SK-N-SH treated with all-trans-retinoic acid at 6 μM for 48 hours (cell line): ENCODE results near the gene CIZ1.

Experiments used
- ATAC-seq: fragments of 200-7000 bp; cut with Tn5 transposase; 3 replicates; pipeline ENCODE4 v1.9.1; 2020; ENCODE audit warnings: mild to moderate bottlenecking, moderate library complexity
- ARNTL ChIP-seq: fragments of 450-650 bp; formaldehyde crosslinking; IDR thresholded peaks from 2 replicates; pipeline ENCODE4 v1.5.0; 2020; ENCODE audit warnings: low read depth, mild to moderate bottlenecking, moderate library complexity, borderline replicate concordance
- BACH2 ChIP-seq: fragments of 250-450 bp; sonication (Bioruptor Pico); IDR thresholded peaks from 2 replicates; pipeline ENCODE4 v1.9.0; 2021; ENCODE audit warnings: mild to moderate bottlenecking, borderline replicate concordance
- CSDC2 ChIP-seq: fragments of 250-450 bp; sonication (Bioruptor Pico); IDR thresholded peaks from 2 replicates; pipeline ENCODE4 v1.5.0; 2020; ENCODE audit warnings: mild to moderate bottlenecking, moderate library complexity
- ESRRG ChIP-seq: fragments of 250-450 bp; sonication (Bioruptor Pico); IDR thresholded peaks from 2 replicates; pipeline ENCODE4 v1.6.1; 2021; ENCODE audit warnings: mild to moderate bottlenecking
- ISL1 ChIP-seq: fragments of 250-450 bp; sonication (Bioruptor Pico); IDR thresholded peaks from 2 replicates; pipeline ENCODE4 v2.1.2; 2022; ENCODE audit warnings: mild to moderate bottlenecking, moderate library complexity
- RARB ChIP-seq: fragments of 250-450 bp; sonication (Bioruptor Pico); IDR thresholded peaks from 2 replicates; pipeline ENCODE4 v1.8.0; 2021; ENCODE audit warnings: mild to moderate bottlenecking, moderate library complexity
- TCF4 ChIP-seq: fragments of 250-450 bp; sonication (Bioruptor Pico); IDR thresholded peaks from 2 replicates; pipeline ENCODE4 v1.8.0; 2021; ENCODE audit warnings: mild to moderate bottlenecking, moderate library complexity, borderline replicate concordance
- TOX ChIP-seq: fragments of 250-450 bp; sonication (Bioruptor Pico); IDR thresholded peaks from 2 replicates; pipeline ENCODE4 v1.8.0; 2021; ENCODE audit warnings: mild to moderate bottlenecking, moderate library complexity, borderline replicate concordance
- ZC3H10 ChIP-seq: fragments of 250-450 bp; sonication (Bioruptor Pico); IDR thresholded peaks from 2 replicates; pipeline ENCODE4 v1.5.1; 2021; ENCODE audit warnings: mild to moderate bottlenecking, moderate library complexity
- ZFP3 ChIP-seq: fragments of 250-450 bp; sonication (Bioruptor Pico); IDR thresholded peaks from 2 replicates; pipeline ENCODE4 v1.5.0; 2020; ENCODE audit warnings: mild to moderate bottlenecking, moderate library complexity
- ZFP30 ChIP-seq: fragments of 450-650 bp; formaldehyde crosslinking; IDR thresholded peaks from 2 replicates; pipeline ENCODE4 v1.5.0; 2022; ENCODE audit warnings: mild to moderate bottlenecking, moderate library complexity
- ZNF565 ChIP-seq: fragments of 450-650 bp; formaldehyde crosslinking; conservative IDR thresholded peaks from 2 replicates; pipeline ENCODE4 v1.5.0; 2020; ENCODE audit warnings: low read depth, mild to moderate bottlenecking, moderate library complexity
- ZNF8 ChIP-seq: fragments of 450-650 bp; formaldehyde crosslinking; IDR thresholded peaks from 2 replicates; pipeline ENCODE4 v1.5.0; 2020; ENCODE audit warnings: mild to moderate bottlenecking, moderate library complexity
- TF ChIP-seq, protein P1 (sequence below): fragments of 250-450 bp; sonication (Bioruptor Pico); IDR thresholded peaks from 2 replicates; pipeline ENCODE4 v1.5.0; 2020; ENCODE audit warnings: mild to moderate bottlenecking, moderate library complexity
- TF ChIP-seq, protein P2 (sequence below): fragments of 250-450 bp; sonication (Bioruptor Pico); IDR thresholded peaks from 2 replicates; pipeline ENCODE4 v1.8.0; 2021; ENCODE audit warnings: low read depth, mild to moderate bottlenecking, moderate library complexity, borderline replicate concordance
- TF ChIP-seq, protein P3 (sequence below): fragments of 250-450 bp; sonication (Bioruptor Pico); IDR thresholded peaks from 2 replicates; pipeline ENCODE4 v1.5.1; 2021; ENCODE audit warnings: mild to moderate bottlenecking, moderate library complexity
- TF ChIP-seq, protein P4 (sequence below): fragments of 250-450 bp; sonication (Bioruptor Pico); IDR thresholded peaks from 2 replicates; pipeline ENCODE4 v1.5.1; 2020; ENCODE audit warnings: low read depth, mild to moderate bottlenecking, moderate library complexity
- TF ChIP-seq, protein P5 (sequence below): fragments of 250-450 bp; sonication (Bioruptor Pico); IDR thresholded peaks from 2 replicates; pipeline ENCODE4 v1.8.0; 2020; ENCODE audit warnings: mild to moderate bottlenecking, moderate library complexity, borderline replicate concordance

CIZ1 gene

DNA sequence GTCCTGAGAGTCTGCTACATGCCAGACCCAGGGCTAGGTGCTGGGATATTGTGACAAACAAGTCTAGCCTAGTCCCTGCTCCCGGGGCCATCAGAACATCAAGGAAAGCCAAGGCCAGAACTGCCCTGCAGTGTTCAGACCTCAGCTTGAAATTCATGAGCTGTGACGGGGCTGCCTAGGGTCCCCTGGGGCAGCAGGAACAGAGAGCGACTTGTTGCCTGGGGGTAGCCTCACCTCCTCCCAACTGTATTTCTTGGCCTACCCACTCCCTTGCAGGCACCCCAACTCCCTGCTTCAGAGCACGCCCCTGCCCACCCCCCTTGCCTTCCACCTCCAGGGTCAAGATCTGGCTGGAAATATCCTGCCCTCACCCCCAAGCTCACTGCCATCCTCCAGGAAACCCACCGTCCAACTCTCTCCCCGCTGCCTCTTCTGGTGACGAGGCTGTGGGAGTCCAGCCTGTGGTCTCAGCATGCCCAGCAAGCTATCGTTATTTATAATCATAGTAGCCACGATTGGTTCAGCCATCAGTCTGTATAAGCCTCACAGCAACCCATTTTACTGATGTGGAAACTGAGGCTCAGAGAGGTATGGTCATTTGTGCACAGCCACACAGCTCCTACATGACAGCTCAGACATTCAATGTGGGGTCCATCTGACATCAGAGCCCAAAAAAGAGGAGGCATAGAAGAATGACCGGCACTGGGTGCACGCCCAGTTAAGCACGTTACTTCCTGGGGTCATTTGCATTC lies 22.6 kb upstream of the CIZ1 start:
- TF ChIP-seq, protein P1, sequence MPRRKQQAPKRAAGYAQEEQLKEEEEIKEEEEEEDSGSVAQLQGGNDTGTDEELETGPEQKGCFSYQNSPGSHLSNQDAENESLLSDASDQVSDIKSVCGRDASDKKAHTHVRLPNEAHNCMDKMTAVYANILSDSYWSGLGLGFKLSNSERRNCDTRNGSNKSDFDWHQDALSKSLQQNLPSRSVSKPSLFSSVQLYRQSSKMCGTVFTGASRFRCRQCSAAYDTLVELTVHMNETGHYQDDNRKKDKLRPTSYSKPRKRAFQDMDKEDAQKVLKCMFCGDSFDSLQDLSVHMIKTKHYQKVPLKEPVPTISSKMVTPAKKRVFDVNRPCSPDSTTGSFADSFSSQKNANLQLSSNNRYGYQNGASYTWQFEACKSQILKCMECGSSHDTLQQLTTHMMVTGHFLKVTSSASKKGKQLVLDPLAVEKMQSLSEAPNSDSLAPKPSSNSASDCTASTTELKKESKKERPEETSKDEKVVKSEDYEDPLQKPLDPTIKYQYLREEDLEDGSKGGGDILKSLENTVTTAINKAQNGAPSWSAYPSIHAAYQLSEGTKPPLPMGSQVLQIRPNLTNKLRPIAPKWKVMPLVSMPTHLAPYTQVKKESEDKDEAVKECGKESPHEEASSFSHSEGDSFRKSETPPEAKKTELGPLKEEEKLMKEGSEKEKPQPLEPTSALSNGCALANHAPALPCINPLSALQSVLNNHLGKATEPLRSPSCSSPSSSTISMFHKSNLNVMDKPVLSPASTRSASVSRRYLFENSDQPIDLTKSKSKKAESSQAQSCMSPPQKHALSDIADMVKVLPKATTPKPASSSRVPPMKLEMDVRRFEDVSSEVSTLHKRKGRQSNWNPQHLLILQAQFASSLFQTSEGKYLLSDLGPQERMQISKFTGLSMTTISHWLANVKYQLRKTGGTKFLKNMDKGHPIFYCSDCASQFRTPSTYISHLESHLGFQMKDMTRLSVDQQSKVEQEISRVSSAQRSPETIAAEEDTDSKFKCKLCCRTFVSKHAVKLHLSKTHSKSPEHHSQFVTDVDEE (CRISPR knock-in tag), result no peak
- TF ChIP-seq ZC3H10 (CRISPR knock-in tag) (no peak), ARNTL (CRISPR knock-in tag) (no peak), ZNF8 (CRISPR knock-in tag) (no peak), RARB (CRISPR knock-in tag) (no peak), ISL1 (CRISPR knock-in tag) (no peak), ZFP30 (no peak), ESRRG (CRISPR knock-in tag) (no peak), TCF4 (CRISPR knock-in tag) (no peak), BACH2 (CRISPR knock-in tag) (no peak), CSDC2 (CRISPR knock-in tag) (no peak), ZNF565 (CRISPR knock-in tag) (no peak), TOX (CRISPR knock-in tag) (no peak)
- TF ChIP-seq, protein P2, sequence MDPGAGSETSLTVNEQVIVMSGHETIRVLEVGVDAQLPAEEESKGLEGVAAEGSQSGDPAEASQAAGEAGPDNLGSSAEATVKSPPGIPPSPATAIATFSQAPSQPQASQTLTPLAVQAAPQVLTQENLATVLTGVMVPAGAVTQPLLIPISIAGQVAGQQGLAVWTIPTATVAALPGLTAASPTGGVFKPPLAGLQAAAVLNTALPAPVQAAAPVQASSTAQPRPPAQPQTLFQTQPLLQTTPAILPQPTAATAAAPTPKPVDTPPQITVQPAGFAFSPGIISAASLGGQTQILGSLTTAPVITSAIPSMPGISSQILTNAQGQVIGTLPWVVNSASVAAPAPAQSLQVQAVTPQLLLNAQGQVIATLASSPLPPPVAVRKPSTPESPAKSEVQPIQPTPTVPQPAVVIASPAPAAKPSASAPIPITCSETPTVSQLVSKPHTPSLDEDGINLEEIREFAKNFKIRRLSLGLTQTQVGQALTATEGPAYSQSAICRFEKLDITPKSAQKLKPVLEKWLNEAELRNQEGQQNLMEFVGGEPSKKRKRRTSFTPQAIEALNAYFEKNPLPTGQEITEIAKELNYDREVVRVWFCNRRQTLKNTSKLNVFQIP (CRISPR knock-in tag), result no peak
- TF ChIP-seq, protein P3, sequence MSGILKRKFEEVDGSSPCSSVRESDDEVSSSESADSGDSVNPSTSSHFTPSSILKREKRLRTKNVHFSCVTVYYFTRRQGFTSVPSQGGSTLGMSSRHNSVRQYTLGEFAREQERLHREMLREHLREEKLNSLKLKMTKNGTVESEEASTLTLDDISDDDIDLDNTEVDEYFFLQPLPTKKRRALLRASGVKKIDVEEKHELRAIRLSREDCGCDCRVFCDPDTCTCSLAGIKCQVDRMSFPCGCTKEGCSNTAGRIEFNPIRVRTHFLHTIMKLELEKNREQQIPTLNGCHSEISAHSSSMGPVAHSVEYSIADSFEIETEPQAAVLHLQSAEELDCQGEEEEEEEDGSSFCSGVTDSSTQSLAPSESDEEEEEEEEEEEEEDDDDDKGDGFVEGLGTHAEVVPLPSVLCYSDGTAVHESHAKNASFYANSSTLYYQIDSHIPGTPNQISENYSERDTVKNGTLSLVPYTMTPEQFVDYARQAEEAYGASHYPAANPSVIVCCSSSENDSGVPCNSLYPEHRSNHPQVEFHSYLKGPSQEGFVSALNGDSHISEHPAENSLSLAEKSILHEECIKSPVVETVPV (CRISPR knock-in tag), result no peak
- TF ChIP-seq, protein P4, sequence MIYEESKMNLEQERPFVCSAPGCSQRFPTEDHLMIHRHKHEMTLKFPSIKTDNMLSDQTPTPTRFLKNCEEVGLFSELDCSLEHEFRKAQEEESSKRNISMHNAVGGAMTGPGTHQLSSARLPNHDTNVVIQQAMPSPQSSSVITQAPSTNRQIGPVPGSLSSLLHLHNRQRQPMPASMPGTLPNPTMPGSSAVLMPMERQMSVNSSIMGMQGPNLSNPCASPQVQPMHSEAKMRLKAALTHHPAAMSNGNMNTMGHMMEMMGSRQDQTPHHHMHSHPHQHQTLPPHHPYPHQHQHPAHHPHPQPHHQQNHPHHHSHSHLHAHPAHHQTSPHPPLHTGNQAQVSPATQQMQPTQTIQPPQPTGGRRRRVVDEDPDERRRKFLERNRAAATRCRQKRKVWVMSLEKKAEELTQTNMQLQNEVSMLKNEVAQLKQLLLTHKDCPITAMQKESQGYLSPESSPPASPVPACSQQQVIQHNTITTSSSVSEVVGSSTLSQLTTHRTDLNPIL (CRISPR knock-in tag), result no peak
- TF ChIP-seq, protein P5, sequence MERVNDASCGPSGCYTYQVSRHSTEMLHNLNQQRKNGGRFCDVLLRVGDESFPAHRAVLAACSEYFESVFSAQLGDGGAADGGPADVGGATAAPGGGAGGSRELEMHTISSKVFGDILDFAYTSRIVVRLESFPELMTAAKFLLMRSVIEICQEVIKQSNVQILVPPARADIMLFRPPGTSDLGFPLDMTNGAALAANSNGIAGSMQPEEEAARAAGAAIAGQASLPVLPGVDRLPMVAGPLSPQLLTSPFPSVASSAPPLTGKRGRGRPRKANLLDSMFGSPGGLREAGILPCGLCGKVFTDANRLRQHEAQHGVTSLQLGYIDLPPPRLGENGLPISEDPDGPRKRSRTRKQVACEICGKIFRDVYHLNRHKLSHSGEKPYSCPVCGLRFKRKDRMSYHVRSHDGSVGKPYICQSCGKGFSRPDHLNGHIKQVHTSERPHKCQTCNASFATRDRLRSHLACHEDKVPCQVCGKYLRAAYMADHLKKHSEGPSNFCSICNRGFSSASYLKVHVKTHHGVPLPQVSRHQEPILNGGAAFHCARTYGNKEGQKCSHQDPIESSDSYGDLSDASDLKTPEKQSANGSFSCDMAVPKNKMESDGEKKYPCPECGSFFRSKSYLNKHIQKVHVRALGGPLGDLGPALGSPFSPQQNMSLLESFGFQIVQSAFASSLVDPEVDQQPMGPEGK (CRISPR knock-in tag), result no peak
- no peak for ATAC-seq

DNA sequence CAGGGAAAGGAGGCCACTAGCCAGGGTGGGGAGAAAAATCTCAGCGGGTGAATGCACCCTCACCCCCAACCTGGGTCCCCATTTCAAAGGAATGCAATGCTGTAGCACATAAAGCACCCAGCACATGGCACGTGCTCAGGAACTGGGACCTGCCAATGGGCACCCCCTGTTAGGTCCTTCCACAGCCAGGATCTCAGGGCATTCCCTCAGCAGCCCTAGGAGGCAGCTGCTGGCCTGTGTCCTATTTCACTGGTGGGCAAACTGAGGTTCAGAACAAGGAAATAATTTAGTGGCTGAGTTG lies 20.6 kb upstream of the CIZ1 start:
- TF ChIP-seq TCF4 (CRISPR knock-in tag), result no peak
- TF ChIP-seq, protein P2 (CRISPR knock-in tag), result no peak
- TF ChIP-seq TOX (CRISPR knock-in tag), result no peak
- no peak for TF ChIP-seq ZNF8 (CRISPR knock-in tag)
- TF ChIP-seq, protein P4 (CRISPR knock-in tag), result no peak
- no peak for TF ChIP-seq RARB (CRISPR knock-in tag)
- no peak for TF ChIP-seq ISL1 (CRISPR knock-in tag)
- no peak for TF ChIP-seq BACH2 (CRISPR knock-in tag)
- TF ChIP-seq, protein P1 (CRISPR knock-in tag), result no peak
- TF ChIP-seq ZFP3 (CRISPR knock-in tag), result no peak
- no peak for TF ChIP-seq ZFP30
- TF ChIP-seq, protein P3 (CRISPR knock-in tag), result no peak

More for the DNA sequence above, 20.6 kb upstream of the CIZ1 start:
- ATAC-seq, result no peak
